Peyer's patch (tissue), 4 donors: Measurements from ENCODE around the gene CTBP1. TPM values are rescaled to one million over a fixed set of nuclear protein-coding genes. Genes with fewer than 3 reads are reported as not detected.

Experiments
- DNase-seq, 3 donors: peaks; one replicate each; pipeline ENCODE4 v3.0.0-alpha.2; 2017 to 2019
- H3K27ac ChIP-seq, 4 donors: fragments of 200-600 bp; sonication (generic); one replicate each; pipeline ENCODE4 v1.5.1; 2016 to 2019
- H3K27me3 ChIP-seq, 2 donors: fragments of 200-600 bp; sonication (generic); one replicate each; pipeline ENCODE4 v1.5.1; 2019
- H3K36me3 ChIP-seq, 3 donors: fragments of 200-600 bp; sonication (generic); one replicate each; pipeline ENCODE4 v1.5.1; 2016 to 2019
- H3K4me1 ChIP-seq, 4 donors: fragments of 200-600 bp; sonication (generic); one replicate each; pipeline ENCODE4 v1.5.1; 2016 to 2019
- H3K4me3 ChIP-seq, 4 donors: fragments of 200-600 bp; sonication (generic); 1 replicate in 3 of 4; 2 replicates in 1 of 4; pipeline ENCODE4 v1.5.1; 2016 to 2019; ENCODE audit warnings: mild to moderate bottlenecking in 1 of 4
- H3K9me3 ChIP-seq, 4 donors: fragments of 200-600 bp; sonication (generic); one replicate each; pipeline ENCODE4 v1.5.1; 2016 to 2019; ENCODE audit warnings: mild to moderate bottlenecking in 1 of 4
- CTCF ChIP-seq, 6 experiments: fragments of 450-650 bp in 4 of 6; fragments of 200-600 bp in 2 of 6; sonication (generic) in 1 of 6; IDR thresholded peaks; one replicate each; pipeline ENCODE4 v1.5.1; 2017 to 2019; ENCODE audit warnings: antibody characterized with exemption in 6 of 6, mild to moderate bottlenecking in 3 of 6, moderate library complexity in 1 of 6
- POLR2A ChIP-seq, 2 donors: fragments of 450-650 bp; IDR thresholded peaks; one replicate each; pipeline ENCODE4 v1.5.1; 2017; ENCODE audit warnings: antibody characterized with exemption in 2 of 2, mild to moderate bottlenecking in 2 of 2, moderate library complexity in 2 of 2
- total RNA-seq, 4 donors: library from RNA; depleted of rRNA; stranded (reverse); fragments of >200 nt; gene quantifications; one replicate each; pipeline ENCODE4 v1.1.0, GENCODE V29; 2016

The CTBP1 gene
- total RNA-seq, 4 donors from 2014 or later, result 245 to 371 (median 288) TPM

GRCh38 chr4:1167244-1167949 is 81.5 kb downstream of the CTBP1 start:
- peaks cover 0 to 46% (median 24%) of the 10 kb centered on the region in 4 donors for H3K4me1 ChIP-seq
- H3K27me3 ChIP-seq, result peaks cover 0 to 19% of the 10 kb centered on the region in 2 donors
- H3K9me3 ChIP-seq, result no peaks in the 10 kb centered on the region
- peak overlapping the region; percentile 63 to 77 (median 72) for H3K4me3 ChIP-seq
- H3K27ac ChIP-seq, result peak overlapping the region; percentile 73 to 97 (median 80)
- no peaks in the 10 kb centered on the region for H3K36me3 ChIP-seq
- DNase-seq, result peak; percentile 83 to 96 (median 95)
- TF ChIP-seq POLR2A (IDR thresholded peaks at IDR 0.05) (peak in 1 of 2 donors; percentile 12), CTCF (IDR thresholded peaks at IDR 0.05) (peak; percentile 89 to 92 (median 90))

- DNase-seq, result no peak
- Histone ChIP-seq H3K9me3 (no peaks in the 10 kb centered on the region), H3K4me1 (peaks cover 0 to 38% (median 17%) of the 10 kb centered on the region in 4 donors), H3K27me3 (peaks cover 0 to 12% of the 10 kb centered on the region in 2 donors), H3K36me3 (no peaks in the 10 kb centered on the region), H3K27ac (peak overlapping the region in 2 of 4 donors; percentile 73 to 97), H3K4me3 (peak overlapping the region in 2 of 4 donors; percentile 72 to 77)
- TF ChIP-seq POLR2A (IDR thresholded peaks at IDR 0.05) (no peak), CTCF (IDR thresholded peaks at IDR 0.05) (no peak)
Measured at GRCh38 chr4:1166509-1167243, 82.3 kb downstream of the CTBP1 start.

- TF ChIP-seq CTCF (IDR thresholded peaks at IDR 0.05) (no peak), POLR2A (IDR thresholded peaks at IDR 0.05) (no peak)
- no peaks in the 10 kb centered on the region for H3K27me3 ChIP-seq
- no peaks in the 10 kb centered on the region for H3K36me3 ChIP-seq
- no peak overlapping the region for H3K27ac ChIP-seq
- no peak for DNase-seq
- peaks cover 0 to 25% (median 9%) of the 10 kb centered on the region in 4 donors for H3K4me1 ChIP-seq
- no peak overlapping the region for H3K4me3 ChIP-seq
- H3K9me3 ChIP-seq, result no peaks in the 10 kb centered on the region
Measured at GRCh38 chr4:1164956-1165545, 83.9 kb downstream of the CTBP1 start.

GRCh38 chr4:1164444-1164843 is 84.5 kb downstream of the CTBP1 start:
- Histone ChIP-seq H3K27me3 (no peaks in the 10 kb centered on the region), H3K4me3 (no peak overlapping the region), H3K36me3 (no peaks in the 10 kb centered on the region), H3K9me3 (no peaks in the 10 kb centered on the region), H3K27ac (no peak overlapping the region), H3K4me1 (peaks cover 0 to 19% (median 9%) of the 10 kb centered on the region in 4 donors)
- DNase-seq, result no peak
- TF ChIP-seq POLR2A (IDR thresholded peaks at IDR 0.05) (no peak), CTCF (IDR thresholded peaks at IDR 0.05) (no peak)

- TF ChIP-seq POLR2A (IDR thresholded peaks at IDR 0.05) (no peak), CTCF (IDR thresholded peaks at IDR 0.05) (no peak)
- Histone ChIP-seq H3K4me3 (no peak overlapping the region), H3K27ac (no peak overlapping the region), H3K4me1 (peaks cover 0 to 15% (median 9%) of the 10 kb centered on the region in 4 donors), H3K27me3 (no peaks in the 10 kb centered on the region), H3K36me3 (no peaks in the 10 kb centered on the region), H3K9me3 (no peaks in the 10 kb centered on the region)
- no peak for DNase-seq
Measured at GRCh38 chr4:1164040-1164439, 84.9 kb downstream of the CTBP1 start.

Other genes starting within 250 kb of the CTBP1 start
- gene FGFRL1, start 237.5 kb downstream of the CTBP1 start, total RNA-seq, result 10 to 100 TPM; 10.3 to 29.7 (median 26.8) TPM
- gene RNF212, start 135.6 kb downstream of the CTBP1 start, total RNA-seq, result 1 to 10 TPM in 3 of 4 donors, not detected in 1; 4.5 to 6.6 (median 5.4) TPM
- gene SPON2, start 76.5 kb downstream of the CTBP1 start, total RNA-seq, result 100 to 1,000 TPM in 3 of 4 donors, 10 to 100 TPM in 1; 64.3 to 519 (median 165) TPM
- gene MAEA, start 40.8 kb upstream of the CTBP1 start, total RNA-seq, result 100 to 1,000 TPM; 112 to 200 (median 143) TPM
- gene UVSSA, start 98.1 kb upstream of the CTBP1 start, total RNA-seq, result 100 to 1,000 TPM in 1 of 4 donors, 10 to 100 TPM in 3; 42.2 to 118 (median 77.7) TPM
- gene NKX1-1, start 157.3 kb upstream of the CTBP1 start, total RNA-seq, result not detected